Non-pigmented ciliary epithelial cell (primary cell): Measurements from ENCODE around the gene C1orf141.
A peak's percentile ranks its signal among the peaks of the same experiment; 100 is the strongest.
"Not testable (repeated sequence)": the region's sequence is repeated elsewhere in the genome, so short reads cannot be mapped to it uniquely, and the experiment has no call there.

Experiments
- DNase-seq: peaks from one replicate; pipeline ENCODE4 v3.0.0-alpha.2; 2010; ENCODE audit warnings: low read depth

C1orf141 gene

GRCh38 chr1:67142931-67143330 lies 8.2 kb upstream of the C1orf141 start:
- no peak for DNase-seq

- DNase-seq: not testable (repeated sequence)
Measured at GRCh38 chr1:67141832-67142231, 7.1 kb upstream of the C1orf141 start.

GRCh38 chr1:67140460-67140859 lies 5.7 kb upstream of the C1orf141 start:
- no peak for DNase-seq

GRCh38 chr1:67138813-67139499 lies 4.2 kb upstream of the C1orf141 start:
- DNase-seq: no peak

- DNase-seq: no peak
Measured at GRCh38 chr1:67137307-67137753, 2.6 kb upstream of the C1orf141 start.

DNA sequence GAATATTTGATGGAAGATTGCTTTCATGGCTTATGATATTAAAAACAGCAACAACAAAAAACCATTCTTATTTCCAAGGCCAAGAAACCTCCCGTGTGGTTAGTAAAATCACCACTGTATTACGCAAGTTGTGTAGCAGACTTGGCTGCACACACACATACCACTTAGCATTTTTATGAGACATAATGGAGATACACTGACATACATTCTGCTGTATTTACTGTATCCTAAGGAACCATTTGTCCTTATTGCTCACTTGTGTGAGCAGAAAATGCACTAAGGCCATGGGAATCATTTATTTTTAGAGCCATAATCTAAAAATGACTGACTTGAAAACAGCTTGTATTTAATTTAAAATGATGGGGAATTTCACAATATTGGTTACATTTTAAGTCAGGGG lies 584 bp upstream of the C1orf141 start:
- DNase-seq: peak; percentile 61

DNA sequence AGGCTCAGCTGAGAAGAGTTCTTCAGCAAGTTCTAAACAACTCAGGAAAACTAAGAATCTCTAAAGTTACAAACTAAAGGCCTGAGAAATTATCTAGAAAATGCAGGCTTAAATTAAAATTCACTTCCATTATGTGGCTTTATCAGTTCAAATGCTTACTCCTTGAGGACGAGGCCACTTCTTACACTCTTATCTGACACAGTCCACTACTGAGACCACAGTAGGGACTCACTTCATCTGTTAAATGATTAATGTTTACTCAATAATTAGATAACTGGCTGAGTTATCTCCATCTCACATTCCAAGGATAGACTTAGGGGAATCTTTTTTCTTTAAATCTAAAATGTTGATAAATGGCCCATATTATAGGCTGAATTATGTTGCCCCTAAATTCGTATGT lies 1.6 kb downstream of the C1orf141 start:
- DNase-seq: no peak

GRCh38 chr1:67130673-67131072 lies 4.1 kb downstream of the C1orf141 start:
- DNase-seq: no peak

- no peak for DNase-seq
Measured at GRCh38 chr1:67126974-67127373, 7.8 kb downstream of the C1orf141 start.

- DNase-seq: no peak
Measured at GRCh38 chr1:67126111-67126746, 8.5 kb downstream of the C1orf141 start.

DNA sequence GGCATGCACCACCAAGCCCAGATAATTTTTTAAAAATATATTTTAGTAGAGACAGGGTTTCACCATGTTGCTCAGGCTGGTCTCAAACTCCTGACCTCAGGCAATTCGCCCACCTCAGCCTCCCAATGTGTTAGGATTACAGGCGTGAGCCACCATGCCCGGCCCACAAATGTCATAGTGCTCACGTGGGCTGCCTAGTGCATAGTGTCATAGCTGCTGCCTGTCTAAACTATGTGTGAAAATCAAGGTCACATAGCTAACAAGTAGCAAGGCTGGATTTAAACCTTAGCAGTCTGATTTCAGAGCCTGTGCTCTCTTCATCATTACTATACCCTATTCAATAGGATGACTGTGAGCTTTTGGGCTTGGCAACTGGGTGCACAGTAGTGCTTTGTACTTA lies 10.3 kb downstream of the C1orf141 start:
- DNase-seq: no peak

DNA sequence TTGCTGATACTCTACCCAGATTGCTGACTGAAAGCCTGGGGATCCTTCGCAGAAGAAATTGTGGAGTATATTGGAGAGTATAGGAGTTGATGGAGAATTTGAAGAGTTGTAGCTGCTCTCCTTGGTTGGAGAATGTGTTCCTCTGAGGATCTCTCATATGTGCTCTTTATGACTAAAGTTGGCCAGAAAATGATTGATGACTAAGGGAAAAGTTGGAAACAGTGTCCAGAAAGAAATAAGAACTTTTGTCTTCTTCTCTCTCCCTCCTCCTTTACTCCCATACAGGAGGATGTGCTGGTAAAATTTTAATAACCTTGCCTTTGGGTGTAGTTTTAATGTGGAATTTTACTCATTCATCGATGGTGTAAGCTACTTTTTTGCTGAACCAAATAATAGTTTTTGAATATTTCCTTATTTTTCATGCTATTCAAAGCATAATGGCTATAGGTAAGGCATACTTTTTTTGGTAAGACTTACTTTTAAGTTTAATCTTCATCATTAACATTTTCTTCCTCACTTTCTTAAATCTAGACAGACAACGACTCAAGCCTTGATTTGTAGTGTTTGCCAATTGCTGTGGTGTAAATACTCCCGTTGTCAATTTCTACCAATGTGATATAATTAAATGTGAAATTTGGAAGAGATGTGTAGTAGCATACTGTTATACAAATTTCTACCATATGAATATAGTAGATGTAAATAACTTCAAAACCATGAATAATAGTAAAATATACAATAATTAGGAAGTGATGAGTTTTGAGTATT lies 13.7 kb downstream of the C1orf141 start:
- no peak for DNase-seq

- DNase-seq: no peak
Measured at GRCh38 chr1:67118646-67119045, 16.1 kb downstream of the C1orf141 start.

GRCh38 chr1:67118191-67118590 lies 16.6 kb downstream of the C1orf141 start:
- no peak for DNase-seq

DNA sequence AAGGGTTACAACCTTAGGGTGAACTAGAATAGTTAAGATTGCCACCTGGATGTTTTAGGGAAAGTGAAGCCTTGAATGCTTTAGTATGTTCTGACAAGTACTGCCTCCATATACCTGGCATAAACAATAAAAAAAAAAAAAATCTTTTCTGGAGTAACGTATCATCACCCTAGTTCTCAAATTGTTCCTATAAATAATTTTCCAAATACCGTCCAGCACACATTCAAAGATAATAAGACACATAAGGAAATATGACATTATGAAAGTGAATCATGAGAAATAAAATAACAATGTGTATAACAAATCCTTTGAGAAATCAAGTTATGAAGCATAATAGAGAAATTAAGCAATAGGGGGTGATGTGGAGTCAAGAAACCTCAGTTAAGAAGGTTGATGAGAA lies 20.6 kb downstream of the C1orf141 start:
- DNase-seq: no peak

DNA sequence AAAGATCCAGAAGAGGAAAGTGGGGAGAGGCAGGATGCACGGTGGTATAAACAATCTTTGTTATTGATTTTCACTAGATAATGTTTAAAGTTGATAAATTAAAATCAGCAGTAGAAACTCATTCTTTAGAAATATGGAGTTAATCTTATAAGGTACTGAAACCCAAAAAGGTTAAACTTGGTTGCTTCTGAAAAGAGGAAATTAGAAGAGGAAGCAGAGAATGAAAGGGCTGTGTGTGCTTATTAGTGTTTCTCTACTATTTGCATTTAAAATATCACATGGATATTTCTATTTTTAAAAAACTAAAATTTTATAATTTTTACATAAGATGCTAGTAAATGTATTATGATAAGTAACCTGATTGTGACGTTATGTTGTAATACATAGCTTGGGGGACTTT lies 24.4 kb downstream of the C1orf141 start:
- DNase-seq: no peak

- no peak for DNase-seq
Measured at GRCh38 chr1:67105508-67105907, 29.3 kb downstream of the C1orf141 start.

GRCh38 chr1:67103548-67103947 lies 31.2 kb downstream of the C1orf141 start:
- no peak for DNase-seq

DNA sequence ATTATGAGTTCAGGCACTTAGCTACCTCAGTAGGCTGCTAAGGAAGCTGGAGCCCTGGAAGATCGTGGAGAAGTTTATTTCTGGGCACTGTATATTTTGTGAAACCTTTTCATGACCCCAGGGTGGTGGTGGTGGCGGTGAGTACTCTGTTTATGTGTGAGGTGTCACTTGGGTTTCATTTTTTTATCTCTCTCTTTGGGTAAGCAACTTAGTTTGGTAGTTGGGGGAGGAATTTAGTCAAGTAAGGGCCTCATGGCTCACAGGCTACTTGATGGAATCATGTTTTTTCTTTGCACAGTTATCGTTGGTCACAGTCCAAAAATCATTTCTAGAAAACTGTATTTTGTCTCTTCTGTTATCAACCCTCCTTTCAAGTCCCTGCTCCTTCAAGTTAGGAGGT lies 33.9 kb downstream of the C1orf141 start:
- DNase-seq: no peak

DNA sequence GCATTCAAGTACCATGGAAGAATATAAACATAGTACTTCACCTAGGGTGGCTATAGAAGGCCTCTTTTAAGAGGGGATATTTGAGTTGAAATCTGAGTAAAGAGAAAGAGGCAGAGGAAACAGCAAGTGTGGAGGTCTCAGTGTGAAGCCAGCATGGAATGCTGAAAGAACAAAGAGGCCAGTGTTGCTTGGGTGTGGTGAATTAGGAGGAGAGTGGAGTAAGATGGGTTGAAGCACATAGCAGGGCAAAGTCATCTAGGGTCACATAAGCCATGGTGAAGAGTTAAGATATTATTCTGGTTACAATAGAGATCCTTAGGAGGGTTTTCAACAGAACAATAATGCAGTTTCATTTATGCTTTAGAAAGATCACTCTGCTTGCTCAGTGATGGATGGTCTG lies 37.5 kb downstream of the C1orf141 start:
- no peak for DNase-seq

DNA sequence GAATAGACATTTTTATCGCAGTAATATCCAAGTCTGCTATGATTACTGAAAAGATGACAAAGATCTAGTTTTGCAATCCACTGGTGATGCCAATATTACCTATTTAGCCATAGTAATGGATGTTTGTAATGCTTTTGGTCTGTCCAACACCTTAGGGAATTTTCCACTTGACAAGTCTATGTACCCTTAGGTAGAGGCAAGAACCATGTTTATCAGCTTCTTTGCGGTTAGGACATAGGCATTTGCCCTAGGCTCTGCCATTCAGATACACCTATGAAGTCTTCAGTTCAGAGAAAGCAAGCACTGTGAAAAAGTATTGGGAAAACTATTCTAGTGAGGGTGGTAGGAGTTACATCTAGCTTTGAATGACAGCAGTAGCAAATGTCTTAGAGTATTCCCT lies 40.6 kb downstream of the C1orf141 start:
- DNase-seq: no peak

- DNase-seq: no peak
Measured at GRCh38 chr1:67089685-67090208, 45.0 kb downstream of the C1orf141 start.

GRCh38 chr1:67088440-67088839 lies 46.3 kb downstream of the C1orf141 start:
- DNase-seq: no peak
